LNCAP (cell line): ENCODE results near the gene L1CAM.

Source experiments
- CTCF ChIP-seq: fragments of 450-650 bp; IDR thresholded peaks from 2 replicates; pipeline ENCODE4 v1.5.1; 2017; ENCODE audit warnings: mild to moderate bottlenecking

L1CAM gene

GRCh38 chrX:153867671-153868070, 18.3 kb downstream of the L1CAM start:
- no peak for TF ChIP-seq CTCF

GRCh38 chrX:153867139-153867538, 18.8 kb downstream of the L1CAM start:
- TF ChIP-seq CTCF: no peak

- TF ChIP-seq CTCF: no peak
Measured at GRCh38 chrX:153866302-153867019, 19.5 kb downstream of the L1CAM start.

- no peak for TF ChIP-seq CTCF
Measured at GRCh38 chrX:153865685-153866084, 20.3 kb downstream of the L1CAM start.

DNA sequence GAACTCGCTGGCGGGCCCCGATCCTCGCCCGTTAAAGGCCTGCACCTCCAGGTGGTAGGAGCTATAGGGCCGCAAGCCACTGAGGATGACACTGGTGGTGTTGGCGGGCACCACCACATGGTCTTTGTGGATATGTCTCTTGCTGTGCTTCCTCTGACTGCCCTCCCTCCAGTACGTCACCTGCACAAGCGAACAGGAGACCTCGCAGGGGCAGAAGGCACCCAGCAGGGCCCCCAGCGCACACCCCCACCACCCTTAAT, 20.7 kb downstream of the L1CAM start:
- no peak for TF ChIP-seq CTCF

- no peak for TF ChIP-seq CTCF
Measured at GRCh38 chrX:153864561-153865320, 21.2 kb downstream of the L1CAM start.

GRCh38 chrX:153864101-153864500, 21.9 kb downstream of the L1CAM start:
- TF ChIP-seq CTCF: no peak
